ENCODE results near the gene PROSER2. TPM values are rescaled to one million over a fixed set of nuclear protein-coding genes. Genes with fewer than 3 reads are reported as not detected.
A peak's percentile ranks its signal among the peaks of the same experiment; 100 is the strongest.
"Not testable (repeated sequence)": the region's sequence is repeated elsewhere in the genome, so short reads cannot be mapped to it uniquely, and the experiment has no call there.

The PROSER2 gene
- total and polyA plus RNA-seq, 2 of the 13 experiments (the other 11 are each of a cell fraction or from before 2014, with no cell fraction given): 6.9 to 7.7 TPM

DNA sequence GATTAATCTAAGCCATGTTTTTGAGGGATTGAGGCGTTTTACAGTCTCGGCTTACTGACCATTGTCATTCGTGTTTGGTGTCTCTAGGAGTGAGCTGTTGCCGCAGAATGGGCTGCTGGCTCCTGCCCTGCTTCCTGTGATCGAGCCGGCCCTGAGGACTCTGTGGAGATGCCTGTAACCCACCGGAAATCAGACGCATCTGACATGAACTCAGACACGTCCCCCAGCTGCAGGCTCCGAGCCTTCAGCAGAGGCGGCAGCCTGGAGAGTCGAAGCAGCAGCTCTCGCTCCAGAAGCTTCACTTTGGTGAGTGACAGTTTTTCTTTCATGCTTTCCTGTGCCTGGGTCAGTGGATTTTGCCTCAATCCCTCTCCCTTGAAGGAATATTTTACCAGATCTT lies 28.8 kb downstream of the PROSER2 start (continued):
- TF ChIP-seq NR1H2 (CRISPR knock-in tag; IDR thresholded peaks at IDR 0.05; ENCODE audit: borderline replicate concordance, low read depth) (no peak), ZNF768 (CRISPR knock-in tag; IDR thresholded peaks at IDR 0.05) (no peak), ZNF414 (CRISPR knock-in tag; IDR thresholded peaks at IDR 0.05) (no peak), AGO1 (IDR thresholded peaks at IDR 0.05; ENCODE audit: low read depth, low read length, poor library complexity, severe bottlenecking) (no peak)

GRCh38 chr10:11852637-11853036 lies 29.5 kb downstream of the PROSER2 start:
- H3K4me1 ChIP-seq (ENCODE audit: insufficient read depth, low read length); H3K27me3 ChIP-seq (ENCODE audit: control insufficient read depth in 1 of 2, insufficient read depth in 2 of 2, low read length in 2 of 2); H3K9ac ChIP-seq (ENCODE audit: insufficient read depth, low read depth, low read length); POLR2A ChIA-PET; H3K9me3 ChIP-seq (ENCODE audit: low read length); H3K27ac ChIP-seq (ENCODE audit: extremely low read length, insufficient read depth, low read length); in situ Hi-C loops (cut with HindIII; ENCODE audit: extremely low pct_ligation_motif_present, low pct_unique_long_range_greater_than_20kb); H4K20me1 ChIP-seq (ENCODE audit: insufficient read depth, low read length); CTCF ChIA-PET (ENCODE audit: low intra/inter-chr PET ratio, low total read pairs); ATAC-seq; DNase-seq (ENCODE audit: low spot score); H3K4me2 ChIP-seq (ENCODE audit: low read depth, low read length); intact Hi-C loops (cut with micrococcal nuclease; ENCODE audit: unreplicated experiment); BruUV-seq (replicated peaks); FAIRE-seq; H3K4me3 ChIP-seq (replicated peaks in 1 of 3; ENCODE audit: insufficient read depth in 1 of 3, low read depth in 2 of 3, low read length in 3 of 3); H2AFZ ChIP-seq (ENCODE audit: low read length): not testable (repeated sequence)
- peaks cover 29 to 74% of the 10 kb centered on the region in 2 experiments for H3K36me3 ChIP-seq (replicated peaks in 1 of 2; ENCODE audit: control insufficient read depth in 1 of 2, insufficient read depth in 2 of 2, low read length in 2 of 2)
- WGBS (ENCODE audit: low lambda C conversion rate): 97% methylated on average over 13 of the region's 13 CpGs
- peaks cover 12% of the 10 kb centered on the region for H3K79me2 ChIP-seq (ENCODE audit: insufficient read depth, low read length)

GRCh38 chr10:11853468-11853867 lies 30.3 kb downstream of the PROSER2 start:
- H3K27ac ChIP-seq (ENCODE audit: extremely low read length, insufficient read depth, low read length): no peak overlapping the region
- no peak overlapping the region for H3K9ac ChIP-seq (ENCODE audit: insufficient read depth, low read depth, low read length)
- ATAC-seq: no peak
- BruUV-seq (replicated peaks): no TSS peak
- no peak overlapping the region for H3K4me3 ChIP-seq (replicated peaks in 1 of 3; ENCODE audit: insufficient read depth in 1 of 3, low read depth in 2 of 3, low read length in 3 of 3)
- H3K9me3 ChIP-seq (ENCODE audit: low read length): no peaks in the 10 kb centered on the region
- peaks cover 30 to 80% of the 10 kb centered on the region in 2 experiments for H3K36me3 ChIP-seq (replicated peaks in 1 of 2; ENCODE audit: control insufficient read depth in 1 of 2, insufficient read depth in 2 of 2, low read length in 2 of 2)
- H3K79me2 ChIP-seq (ENCODE audit: insufficient read depth, low read length): peaks cover 10% of the 10 kb centered on the region
- no peak for FAIRE-seq
- DNase-seq (ENCODE audit: low spot score): no peak
- ChIA-PET POLR2A (no interaction called here), CTCF (ENCODE audit: low intra/inter-chr PET ratio, low total read pairs) (interaction anchor here (2.1 kb wide), 1 partner anchor 133 kb away, joined by 5 read pairs; no protein-coding TSS in a partner anchor)
- no peaks in the 10 kb centered on the region for H3K27me3 ChIP-seq (ENCODE audit: control insufficient read depth in 1 of 2, insufficient read depth in 2 of 2, low read length in 2 of 2)
- no peaks in the 10 kb centered on the region for H3K4me1 ChIP-seq (ENCODE audit: insufficient read depth, low read length)
- WGBS (ENCODE audit: low lambda C conversion rate): 97% methylated on average over 11 of the region's 11 CpGs
- TF ChIP-seq CTCF (CRISPR knock-in tag; IDR thresholded peaks at IDR 0.05) (peak; percentile 35), GMEB1 (CRISPR knock-in tag; IDR thresholded peaks at IDR 0.05; ENCODE audit: borderline replicate concordance) (no peak)
- in situ Hi-C loops (cut with HindIII; ENCODE audit: extremely low pct_ligation_motif_present, low pct_unique_long_range_greater_than_20kb) (no loop called here), intact Hi-C loops (cut with micrococcal nuclease; ENCODE audit: unreplicated experiment) (no loop called here)
- no peak overlapping the region for H3K4me2 ChIP-seq (ENCODE audit: low read depth, low read length)
- no peak overlapping the region for H2AFZ ChIP-seq (ENCODE audit: low read length)
- no peaks in the 10 kb centered on the region for H4K20me1 ChIP-seq (ENCODE audit: insufficient read depth, low read length)

All from HepG2 (cell line).